ENCODE data around the gene PDZD2.

GRCh38 chr5:32129074-32129598 lies 490.2 kb downstream of the PDZD2 start:
- TF ChIP-seq CTCF (IDR thresholded peaks at IDR 0.05; ENCODE audit: poor library complexity) (no peak), EZH2 (IDR thresholded peaks at IDR 0.05; ENCODE audit: borderline replicate concordance) (no peak)

Data from hepatocyte (in vitro differentiated cells).